ENCODE measurements around the gene CDA.

Gene CDA

DNA sequence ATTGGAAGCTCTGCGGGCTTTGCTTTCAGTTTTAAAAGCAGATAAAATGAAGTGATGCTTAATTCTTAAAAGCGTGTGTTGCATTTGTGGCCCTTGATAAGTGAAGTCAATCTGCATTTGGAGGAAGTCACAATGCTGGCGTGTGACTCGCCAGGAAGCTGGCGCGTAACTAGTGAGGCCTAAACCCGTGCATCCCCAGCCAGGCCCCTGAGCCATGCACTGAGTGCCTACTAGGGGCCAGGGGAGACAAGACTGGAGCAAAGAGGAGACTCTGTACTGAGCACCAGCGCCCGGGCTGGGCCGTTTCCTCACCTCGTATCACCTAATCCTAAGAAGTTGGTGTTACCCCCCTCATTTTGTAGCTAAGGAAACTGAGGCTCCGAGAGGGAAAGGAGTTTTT is 76.8 kb downstream of the CDA start:
- no peak overlapping the region for H3K4me3 ChIP-seq (ENCODE audit: control insufficient read depth in 1 of 7, extremely low read depth in 1 of 7, insufficient read depth in 4 of 7, low read depth in 2 of 7, low read length in 6 of 7)
- H3K4me1 ChIP-seq (ENCODE audit: control extremely low read depth in 1 of 4, control insufficient read depth in 4 of 4, insufficient read depth in 4 of 4, low read length in 3 of 4): peaks cover under 1 to 17% (median 13%) of the 10 kb centered on the region in 4 experiments
- H3K36me3 ChIP-seq (ENCODE audit: control insufficient read depth in 4 of 4, insufficient read depth in 4 of 4, low read length in 3 of 4): no peaks in the 10 kb centered on the region
- CTCF ChIA-PET: interaction anchor here (0.9 kb wide), 1 partner anchor 99 kb away, joined by 3 read pairs; no protein-coding TSS in a partner anchor
- H3K27me3 ChIP-seq (replicated peaks in 2 of 5; ENCODE audit: control insufficient read depth in 4 of 5, insufficient read depth in 5 of 5, low read length in 4 of 5): no peaks in the 10 kb centered on the region
- DNase-seq: peak in 2 of 3 donors; percentile 53 to 64
- H3K9me3 ChIP-seq (ENCODE audit: control extremely low read depth in 1 of 5, control insufficient read depth in 4 of 5, insufficient read depth in 2 of 5, low read depth in 1 of 5, low read length in 4 of 5): no peaks in the 10 kb centered on the region
- POLR2A ChIA-PET: interaction anchor here (0.6 kb wide), 1 partner anchor 64 kb away, joined by 3 read pairs; no protein-coding TSS in a partner anchor
- 65% methylated on average over 10 of the region's 12 CpGs for WGBS (ENCODE audit: insufficient coverage)
- no peak overlapping the region for H3K27ac ChIP-seq (ENCODE audit: insufficient read depth in 1 of 2, low read depth in 1 of 2, low read length in 2 of 2, poor library complexity in 1 of 2, severe bottlenecking in 2 of 2)

DNA sequence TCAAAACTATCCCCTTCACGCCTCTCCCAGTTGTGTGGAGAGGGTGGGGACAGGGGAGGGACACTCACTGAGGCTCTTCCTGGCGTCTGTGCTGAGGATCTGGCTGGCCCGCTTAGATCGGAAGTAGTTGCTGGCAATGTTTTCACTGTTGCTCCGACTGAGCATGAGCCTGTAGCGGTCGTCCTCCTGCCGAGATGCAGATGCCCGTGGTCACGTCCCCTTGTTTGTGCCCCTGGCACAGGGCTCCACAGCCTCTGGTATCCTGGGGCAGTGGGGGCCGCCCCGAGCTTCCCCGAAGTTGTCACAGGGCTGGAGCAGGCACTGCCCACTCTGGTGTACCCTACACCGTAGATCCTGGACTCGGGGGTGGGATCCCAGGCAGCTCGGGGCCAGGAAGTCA is 77.2 kb downstream of the CDA start:
- H3K4me3 ChIP-seq (ENCODE audit: control insufficient read depth in 1 of 7, extremely low read depth in 1 of 7, insufficient read depth in 4 of 7, low read depth in 2 of 7, low read length in 6 of 7): no peak overlapping the region
- H3K27ac ChIP-seq (ENCODE audit: insufficient read depth in 1 of 2, low read depth in 1 of 2, low read length in 2 of 2, poor library complexity in 1 of 2, severe bottlenecking in 2 of 2): no peak overlapping the region
- no peaks in the 10 kb centered on the region for H3K36me3 ChIP-seq (ENCODE audit: control insufficient read depth in 4 of 4, insufficient read depth in 4 of 4, low read length in 3 of 4)
- H3K27me3 ChIP-seq (replicated peaks in 2 of 5; ENCODE audit: control insufficient read depth in 4 of 5, insufficient read depth in 5 of 5, low read length in 4 of 5): no peaks in the 10 kb centered on the region
- POLR2A ChIA-PET: no interaction called here
- H3K4me1 ChIP-seq (ENCODE audit: control extremely low read depth in 1 of 4, control insufficient read depth in 4 of 4, insufficient read depth in 4 of 4, low read length in 3 of 4): peaks cover 0 to 16% (median 11%) of the 10 kb centered on the region in 4 experiments
- WGBS (ENCODE audit: insufficient coverage): 90% methylated on average over 13 of the region's 16 CpGs
- no peak for DNase-seq
- H3K9me3 ChIP-seq (ENCODE audit: control extremely low read depth in 1 of 5, control insufficient read depth in 4 of 5, insufficient read depth in 2 of 5, low read depth in 1 of 5, low read length in 4 of 5): no peaks in the 10 kb centered on the region
- CTCF ChIA-PET: interaction anchor here (0.9 to 1.0 kb wide), 2 partner anchors 22 to 28 kb away, joined by 3 read pairs; no protein-coding TSS in a partner anchor

DNA sequence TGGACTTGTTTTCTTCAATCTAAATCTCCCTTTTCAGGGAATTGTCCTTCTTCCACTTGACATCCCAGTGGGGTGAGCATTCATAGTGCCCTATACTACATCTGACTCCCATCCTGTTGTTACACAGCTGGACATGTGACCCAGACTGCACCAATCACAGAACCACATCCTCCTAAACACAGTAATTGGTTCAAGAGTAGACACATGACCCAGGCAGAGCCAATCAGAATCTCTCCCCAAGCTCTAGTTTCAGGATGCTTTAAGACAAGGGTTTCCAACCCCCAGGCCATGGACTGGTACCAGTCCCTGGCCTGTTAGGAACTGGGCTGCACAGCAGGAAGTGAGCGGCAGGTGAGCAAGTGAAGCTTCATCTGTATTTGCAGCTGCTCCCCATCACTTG is 77.9 kb downstream of the CDA start:
- peaks cover 0 to 13% (median 8%) of the 10 kb centered on the region in 4 experiments for H3K4me1 ChIP-seq (ENCODE audit: control extremely low read depth in 1 of 4, control insufficient read depth in 4 of 4, insufficient read depth in 4 of 4, low read length in 3 of 4)
- no peak overlapping the region for H3K4me3 ChIP-seq (ENCODE audit: control insufficient read depth in 1 of 7, extremely low read depth in 1 of 7, insufficient read depth in 4 of 7, low read depth in 2 of 7, low read length in 6 of 7)
- ChIA-PET CTCF (interaction anchor here (0.9 to 1.0 kb wide), 2 partner anchors 22 to 28 kb away, joined by 3 read pairs; no protein-coding TSS in a partner anchor), POLR2A (no interaction called here)
- DNase-seq: peak in 2 of 3 donors; percentile 22 to 27
- no peaks in the 10 kb centered on the region for H3K36me3 ChIP-seq (ENCODE audit: control insufficient read depth in 4 of 4, insufficient read depth in 4 of 4, low read length in 3 of 4)
- no peaks in the 10 kb centered on the region for H3K9me3 ChIP-seq (ENCODE audit: control extremely low read depth in 1 of 5, control insufficient read depth in 4 of 5, insufficient read depth in 2 of 5, low read depth in 1 of 5, low read length in 4 of 5)
- 100% methylated on average over 1 of the region's 1 CpG for WGBS (ENCODE audit: insufficient coverage)
- H3K27ac ChIP-seq (ENCODE audit: insufficient read depth in 1 of 2, low read depth in 1 of 2, low read length in 2 of 2, poor library complexity in 1 of 2, severe bottlenecking in 2 of 2): no peak overlapping the region
- H3K27me3 ChIP-seq (replicated peaks in 2 of 5; ENCODE audit: control insufficient read depth in 4 of 5, insufficient read depth in 5 of 5, low read length in 4 of 5): no peaks in the 10 kb centered on the region
